PFSK-1 (cell line): ENCODE data around the gene CLEC4F.

ENCODE experiments used
- POLR2AphosphoS5 ChIP-seq: IDR thresholded peaks from 2 replicates; pipeline ENCODE4 v1.6.1; 2012; ENCODE audit warnings: low read depth, mild to moderate bottlenecking, control low read depth, low read length, moderate library complexity
- TF ChIP-seq, protein P1 (sequence below), 2 experiments: IDR thresholded peaks; 2 replicates each; pipeline versions ENCODE4 v1.6.1 to v1.8.0; 2011 to 2012; ENCODE audit warnings: low read depth in 2 of 2, low read length in 2 of 2, control low read depth in 1 of 2, inconsistent platforms in 1 of 2, mild to moderate bottlenecking in 1 of 2, moderate library complexity in 1 of 2; ENCODE audit not compliant: insufficient read depth in 1 of 2

DNA sequence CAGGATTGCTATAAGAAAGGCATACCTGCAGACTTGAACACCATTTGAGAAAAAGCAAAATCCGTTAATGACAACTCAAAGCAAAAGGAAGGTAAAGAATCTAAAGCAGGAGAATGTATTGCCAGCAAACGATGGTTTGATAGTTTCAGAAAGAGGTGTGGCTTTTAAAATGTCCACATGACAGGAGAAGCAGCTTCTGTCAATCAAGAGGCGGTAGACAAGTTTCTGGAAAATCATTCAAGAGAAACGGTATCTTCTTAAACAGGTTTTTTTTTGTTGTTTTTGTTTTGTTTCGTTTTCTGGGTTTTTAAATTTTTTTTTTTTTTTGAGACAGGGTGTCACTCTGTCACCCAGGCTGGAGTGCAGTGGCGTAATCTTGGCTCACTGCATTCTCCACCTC is 13.8 kb downstream of the CLEC4F start:
- TF ChIP-seq POLR2AphosphoS5: no peak
- TF ChIP-seq, protein P1, sequence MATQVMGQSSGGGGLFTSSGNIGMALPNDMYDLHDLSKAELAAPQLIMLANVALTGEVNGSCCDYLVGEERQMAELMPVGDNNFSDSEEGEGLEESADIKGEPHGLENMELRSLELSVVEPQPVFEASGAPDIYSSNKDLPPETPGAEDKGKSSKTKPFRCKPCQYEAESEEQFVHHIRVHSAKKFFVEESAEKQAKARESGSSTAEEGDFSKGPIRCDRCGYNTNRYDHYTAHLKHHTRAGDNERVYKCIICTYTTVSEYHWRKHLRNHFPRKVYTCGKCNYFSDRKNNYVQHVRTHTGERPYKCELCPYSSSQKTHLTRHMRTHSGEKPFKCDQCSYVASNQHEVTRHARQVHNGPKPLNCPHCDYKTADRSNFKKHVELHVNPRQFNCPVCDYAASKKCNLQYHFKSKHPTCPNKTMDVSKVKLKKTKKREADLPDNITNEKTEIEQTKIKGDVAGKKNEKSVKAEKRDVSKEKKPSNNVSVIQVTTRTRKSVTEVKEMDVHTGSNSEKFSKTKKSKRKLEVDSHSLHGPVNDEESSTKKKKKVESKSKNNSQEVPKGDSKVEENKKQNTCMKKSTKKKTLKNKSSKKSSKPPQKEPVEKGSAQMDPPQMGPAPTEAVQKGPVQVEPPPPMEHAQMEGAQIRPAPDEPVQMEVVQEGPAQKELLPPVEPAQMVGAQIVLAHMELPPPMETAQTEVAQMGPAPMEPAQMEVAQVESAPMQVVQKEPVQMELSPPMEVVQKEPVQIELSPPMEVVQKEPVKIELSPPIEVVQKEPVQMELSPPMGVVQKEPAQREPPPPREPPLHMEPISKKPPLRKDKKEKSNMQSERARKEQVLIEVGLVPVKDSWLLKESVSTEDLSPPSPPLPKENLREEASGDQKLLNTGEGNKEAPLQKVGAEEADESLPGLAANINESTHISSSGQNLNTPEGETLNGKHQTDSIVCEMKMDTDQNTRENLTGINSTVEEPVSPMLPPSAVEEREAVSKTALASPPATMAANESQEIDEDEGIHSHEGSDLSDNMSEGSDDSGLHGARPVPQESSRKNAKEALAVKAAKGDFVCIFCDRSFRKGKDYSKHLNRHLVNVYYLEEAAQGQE (IDR thresholded peaks at IDR 0.05; ENCODE audit: insufficient read depth in 1 of 2, low read depth in 2 of 2, low read length in 2 of 2): no peak
